T47D (cell line): ENCODE data around the gene PCID2.

Experiments
- DNase-seq, 2 experiments: peaks; one replicate each; pipeline versions ENCODE4 v3.0.0 to v3.0.0-alpha.2; 2011 to 2012; ENCODE audit warnings: low read depth in 1 of 2, low spot score in 1 of 2
- JUND ChIP-seq: IDR thresholded peaks from 2 replicates; pipeline ENCODE4 v1.6.1; 2012; ENCODE audit warnings: low read depth
- in situ Hi-C: cut with HindIII; loops from 2 replicates; pipeline ENCODE4 v1.10.0; 2016; ENCODE audit warnings: low sequenced_read_pairs, low pct_unique_long_range_greater_than_20kb

PCID2 gene

GRCh38 chr13:113145911-113146598, 62.4 kb downstream of the PCID2 start:
- DNase-seq = no peak
- in situ Hi-C loops = no loop called here

GRCh38 chr13:113145496-113145895, 63.0 kb downstream of the PCID2 start:
- DNase-seq = no peak

More at GRCh38 chr13:113145911-113146598, 62.4 kb downstream of the PCID2 start:
- no peak for TF ChIP-seq JUND

DNA sequence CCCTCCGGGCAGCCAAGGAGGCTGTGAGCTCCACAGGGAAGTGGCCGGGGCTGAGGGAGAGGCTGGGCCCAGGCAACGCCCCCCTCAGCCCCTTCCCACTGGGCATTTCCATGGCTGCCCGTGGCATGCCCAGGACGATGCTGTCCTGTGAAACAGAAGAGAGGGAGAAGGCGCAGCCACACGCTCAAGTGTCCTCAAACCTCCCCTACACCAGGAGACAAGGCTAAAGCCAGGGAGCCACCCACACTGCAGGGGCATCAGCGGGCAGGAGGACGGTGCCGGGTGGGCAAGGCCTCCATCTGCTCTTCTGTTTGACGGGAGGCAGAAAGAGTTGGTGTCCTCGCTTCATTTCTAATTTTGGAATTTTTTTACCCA, 64.2 kb downstream of the PCID2 start:
- no peak for TF ChIP-seq JUND
- in situ Hi-C loops = no loop called here
- no peak for DNase-seq

More at GRCh38 chr13:113145496-113145895, 63.0 kb downstream of the PCID2 start:
- TF ChIP-seq JUND = no peak
- in situ Hi-C loops = no loop called here

DNA sequence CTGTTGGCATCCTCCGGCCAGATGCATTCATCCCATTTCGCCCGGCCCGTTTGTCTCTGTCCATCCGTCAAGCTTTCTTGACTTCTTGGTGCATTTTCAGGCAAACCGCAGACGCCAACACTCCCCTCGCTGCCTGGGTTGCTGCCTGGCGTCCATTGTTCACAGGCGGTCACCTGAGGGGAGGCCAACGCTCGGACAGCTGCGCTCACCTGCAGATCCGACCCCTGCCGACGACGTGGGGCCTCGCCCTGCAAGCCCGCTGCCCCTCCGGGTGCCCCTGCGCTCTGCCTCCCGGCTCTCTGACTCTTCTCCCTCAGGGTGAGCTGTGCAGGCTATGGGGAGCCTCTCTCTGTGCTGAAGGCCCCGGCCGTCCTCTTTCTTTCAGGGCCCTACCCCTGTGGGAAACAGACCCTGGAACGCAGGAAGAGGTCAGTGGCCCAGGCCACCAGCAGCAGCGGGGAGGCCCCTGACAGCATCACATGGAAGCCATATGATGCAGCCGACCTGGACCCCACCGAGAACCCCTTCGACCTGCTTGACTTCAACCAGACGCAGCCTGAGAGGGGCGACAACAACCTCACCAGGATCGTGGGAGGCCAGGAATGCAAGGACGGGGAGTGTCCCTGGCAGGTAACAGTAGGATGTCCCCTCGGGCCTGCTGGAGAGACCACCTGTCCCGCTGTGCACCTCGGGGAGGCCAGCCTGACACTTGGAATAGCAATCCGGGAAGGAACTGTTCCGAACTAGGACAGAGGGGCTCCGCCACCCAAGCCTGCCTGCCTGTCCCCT, 64.8 kb downstream of the PCID2 start:
- no peak for TF ChIP-seq JUND
- in situ Hi-C loops = no loop called here
- no peak for DNase-seq

DNA sequence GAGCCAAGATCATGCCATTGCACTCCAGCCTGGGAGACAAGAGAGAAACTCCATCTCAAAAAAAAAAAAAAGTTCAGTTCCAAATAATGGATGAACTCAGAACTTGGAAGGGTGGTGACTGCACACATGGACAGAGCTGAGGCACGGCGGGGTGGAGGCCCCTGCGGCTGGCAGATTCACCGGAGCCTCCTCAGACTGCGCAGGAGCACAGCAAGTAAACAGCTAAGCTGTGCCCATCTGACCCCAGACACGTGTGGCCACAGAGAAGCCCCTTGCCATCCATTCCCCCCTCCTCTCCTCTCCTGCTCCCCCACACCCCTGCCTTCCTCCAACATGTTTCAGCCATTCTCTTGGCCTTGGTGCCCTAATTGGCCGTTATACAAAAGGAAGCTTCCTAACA, 65.6 kb downstream of the PCID2 start:
- no peak for TF ChIP-seq JUND
- in situ Hi-C loops = no loop called here
- no peak for DNase-seq

DNA sequence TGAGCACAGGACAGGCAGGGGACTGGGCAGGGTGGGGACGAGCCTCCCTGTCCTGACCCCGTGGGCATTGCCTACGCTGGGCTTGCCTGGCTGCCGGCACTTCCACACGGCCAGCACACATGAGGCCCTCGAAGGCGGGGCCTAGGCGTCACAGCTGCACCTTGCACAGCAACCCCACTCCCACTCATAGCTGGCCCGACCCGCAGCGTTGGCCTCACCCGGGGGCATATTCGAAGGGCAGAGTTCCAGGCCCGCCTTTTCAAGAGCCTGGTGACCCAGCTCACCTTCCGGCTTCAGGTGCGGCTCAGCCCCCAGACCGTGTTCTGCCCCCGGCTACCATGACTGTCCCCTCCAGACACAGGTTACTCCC, 66.9 kb downstream of the PCID2 start:
- in situ Hi-C loops = no loop called here
- DNase-seq = no peak
- TF ChIP-seq JUND = no peak

DNA sequence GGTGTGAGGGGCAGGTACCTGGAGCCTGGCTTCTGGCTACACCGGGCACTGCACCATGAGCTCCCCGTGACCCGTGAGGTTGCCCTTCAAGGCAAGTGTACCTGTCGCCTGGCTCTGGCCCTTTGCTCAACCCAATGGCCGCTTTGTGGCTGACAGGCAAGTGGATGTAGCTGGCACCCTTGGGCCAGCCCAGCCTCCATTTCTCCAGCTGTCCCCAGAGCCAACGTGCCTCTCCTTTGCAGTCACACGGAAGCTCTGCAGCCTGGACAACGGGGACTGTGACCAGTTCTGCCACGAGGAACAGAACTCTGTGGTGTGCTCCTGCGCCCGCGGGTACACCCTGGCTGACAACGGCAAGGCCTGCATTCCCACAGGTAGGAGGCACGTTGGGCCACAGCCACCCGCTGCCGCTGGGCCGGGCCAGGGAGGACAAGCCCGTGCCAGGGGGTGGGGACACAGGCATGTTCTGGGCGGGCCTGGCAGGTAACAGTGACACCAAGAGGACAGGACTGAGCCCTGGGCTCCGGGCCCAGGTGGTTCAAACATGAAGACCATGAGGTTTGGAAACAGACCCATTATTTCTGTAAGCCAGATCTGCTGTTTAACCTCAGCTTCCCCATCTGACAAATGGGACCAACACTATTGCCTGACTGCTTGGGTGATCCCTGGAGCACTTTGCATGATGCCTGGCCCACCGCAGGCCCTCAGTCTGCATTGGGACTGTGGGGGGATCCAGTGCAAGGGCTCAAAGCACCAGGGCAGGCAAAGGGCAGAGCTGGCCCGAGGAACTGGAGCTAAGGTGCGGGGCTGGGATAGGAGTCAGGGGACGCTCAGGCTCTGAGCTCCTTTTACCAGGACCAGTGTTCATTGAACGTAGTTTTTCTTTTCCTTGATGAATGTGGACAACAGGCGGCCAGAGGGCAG, 67.5 kb downstream of the PCID2 start:
- TF ChIP-seq JUND = no peak
- DNase-seq = no peak
- in situ Hi-C loops = no loop called here

GRCh38 chr13:113139577-113139976, 68.9 kb downstream of the PCID2 start:
- DNase-seq = no peak
- in situ Hi-C loops = no loop called here
- no peak for TF ChIP-seq JUND

- DNase-seq = no peak
- no peak for TF ChIP-seq JUND
- in situ Hi-C loops = no loop called here
Measured at GRCh38 chr13:113138792-113139551, 69.5 kb downstream of the PCID2 start.

GRCh38 chr13:113137691-113138298, 70.7 kb downstream of the PCID2 start:
- in situ Hi-C loops = no loop called here
- DNase-seq = no peak
- TF ChIP-seq JUND = no peak

GRCh38 chr13:113135281-113135760, 73.1 kb downstream of the PCID2 start:
- no peak for DNase-seq
- in situ Hi-C loops = no loop called here
- TF ChIP-seq JUND = no peak
